Measurements from ENCODE around the gene FADS2.
A peak's percentile ranks its signal among the peaks of the same experiment; 100 is the strongest.
"Not testable (repeated sequence)": the region's sequence is repeated elsewhere in the genome, so short reads cannot be mapped to it uniquely, and the experiment has no call there.

Gene FADS2

GRCh38 chr11:61870541-61871031 lies 42.5 kb downstream of the FADS2 start:
- DNase-seq, result no peak

GRCh38 chr11:61871158-61871597 lies 43.1 kb downstream of the FADS2 start:
- peak; percentile 50 for DNase-seq

DNA sequence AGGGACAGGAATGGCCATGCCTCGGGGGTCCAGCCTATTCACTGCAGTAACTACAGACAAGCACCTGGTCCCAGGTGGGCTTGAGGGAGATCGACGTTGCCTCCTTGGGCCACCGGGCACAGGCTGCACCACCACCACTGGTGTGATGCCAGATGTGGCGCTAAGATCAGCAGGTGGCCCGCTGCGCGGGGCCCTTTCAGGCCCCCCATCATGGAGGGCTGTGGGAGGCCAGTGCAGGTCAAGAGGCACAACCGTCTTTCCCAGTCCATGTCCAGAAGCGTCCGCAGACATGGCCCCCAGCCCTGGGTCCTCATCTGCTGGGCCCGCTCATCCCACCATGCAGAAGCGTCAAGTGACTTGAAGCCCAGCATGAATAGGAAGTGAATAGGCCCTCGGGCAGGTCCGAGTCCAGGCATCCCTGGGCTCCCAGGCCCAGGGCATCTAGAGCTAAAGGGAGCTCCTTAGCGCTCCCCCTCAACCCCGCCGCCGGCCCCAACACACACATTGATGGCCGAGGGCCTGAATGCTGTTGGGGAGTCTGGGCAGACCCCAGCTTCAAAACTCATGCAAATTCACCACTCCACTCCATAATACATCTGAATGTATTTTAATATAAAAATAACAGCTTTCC lies 45.0 kb downstream of the FADS2 start:
- no peak for DNase-seq

GRCh38 chr11:61873588-61874376 lies 45.7 kb downstream of the FADS2 start:
- no peak for DNase-seq

DNA sequence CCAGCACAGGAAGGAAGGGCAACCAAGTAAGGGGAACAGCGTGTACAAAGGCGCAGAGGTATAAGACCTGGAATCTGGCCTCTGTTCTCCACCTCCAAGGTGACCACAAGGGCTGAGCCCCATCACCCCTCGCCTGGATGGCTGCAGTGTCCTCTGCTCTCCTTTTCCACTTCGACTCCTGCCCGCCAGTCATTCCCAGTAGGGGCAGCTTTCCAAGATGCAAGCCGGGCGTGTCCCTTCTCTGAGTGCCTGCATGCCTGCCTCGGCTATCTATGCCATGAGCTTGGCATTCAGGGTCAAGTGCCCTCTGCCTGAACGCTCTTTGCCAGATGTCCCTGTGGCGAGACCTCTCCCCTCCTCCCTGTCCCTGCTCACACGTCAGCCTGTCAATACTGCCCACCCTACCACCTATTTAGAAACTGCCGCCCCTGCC lies 46.3 kb downstream of the FADS2 start:
- DNase-seq, result no peak

- DNase-seq, result no peak
Measured at GRCh38 chr11:61874853-61875252, 46.8 kb downstream of the FADS2 start.

GRCh38 chr11:61875698-61876097 lies 47.6 kb downstream of the FADS2 start:
- no peak for DNase-seq

DNA sequence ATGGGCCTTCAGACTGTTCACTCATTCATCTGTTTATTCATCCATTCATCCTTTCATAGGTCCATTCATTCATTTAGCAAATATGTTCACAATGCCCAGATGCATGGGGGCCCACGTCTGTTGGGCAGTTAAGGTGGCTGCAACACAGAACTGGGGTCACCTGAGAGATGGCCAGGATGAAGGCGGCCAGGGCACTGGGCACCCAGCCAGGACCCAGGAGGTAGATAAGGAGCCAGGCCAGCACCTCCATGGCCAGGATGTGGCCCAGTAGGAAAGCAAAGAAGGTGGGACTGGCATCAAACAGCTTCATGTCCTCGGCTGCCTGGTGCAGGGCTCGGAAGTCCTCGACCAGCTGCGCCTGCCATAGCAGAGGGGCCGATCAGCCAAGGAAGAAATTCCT lies 51.1 kb downstream of the FADS2 start:
- no peak for DNase-seq

GRCh38 chr11:61880031-61880430 lies 51.9 kb downstream of the FADS2 start:
- no peak for DNase-seq

GRCh38 chr11:61880454-61880853 lies 52.4 kb downstream of the FADS2 start:
- no peak for DNase-seq

DNA sequence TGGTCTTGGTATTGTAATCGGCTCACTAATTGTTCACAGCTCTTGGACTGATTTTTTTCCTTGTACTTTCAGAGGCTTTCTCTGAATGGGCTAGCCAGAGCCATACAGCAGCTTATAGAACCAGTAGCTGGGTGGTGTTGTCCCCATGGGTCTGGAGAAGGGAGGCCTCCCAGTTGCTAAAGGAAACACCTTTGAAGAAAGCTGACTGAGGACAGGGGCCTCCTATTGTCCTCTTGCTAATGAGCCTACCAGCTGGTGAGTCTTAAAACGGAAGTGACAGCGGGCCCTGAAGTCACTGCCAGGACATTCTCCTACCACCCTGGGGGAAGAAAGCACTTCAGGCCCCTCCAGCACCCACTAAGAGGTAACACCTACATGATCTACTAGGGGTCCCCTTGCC lies 53.3 kb downstream of the FADS2 start:
- no peak for DNase-seq

- not testable (repeated sequence) for DNase-seq
Measured at GRCh38 chr11:61882267-61882666, 54.2 kb downstream of the FADS2 start.

GRCh38 chr11:61882879-61883278 lies 54.8 kb downstream of the FADS2 start:
- no peak for DNase-seq

GRCh38 chr11:61883327-61883726 lies 55.2 kb downstream of the FADS2 start:
- no peak for DNase-seq

DNA sequence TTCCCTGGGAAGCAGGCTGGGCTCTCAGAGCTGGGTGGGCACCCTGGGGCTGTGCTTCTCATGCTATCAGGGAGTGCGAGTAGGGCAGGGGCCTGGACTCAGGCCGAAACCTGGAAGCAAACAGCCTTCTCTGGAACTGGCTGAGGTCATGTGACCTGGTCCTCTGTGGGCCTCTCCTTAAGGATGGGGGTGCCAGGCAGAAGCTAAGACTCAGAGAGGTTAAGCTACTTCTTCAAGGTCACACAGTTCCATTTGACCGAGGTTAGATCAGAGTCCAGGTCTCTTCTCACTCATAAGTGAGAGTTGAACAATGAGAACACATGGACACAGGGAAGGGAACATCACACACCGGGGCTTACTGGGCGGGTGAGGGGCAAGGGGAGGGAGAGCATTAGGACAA lies 55.8 kb downstream of the FADS2 start:
- DNase-seq, result no peak

DNA sequence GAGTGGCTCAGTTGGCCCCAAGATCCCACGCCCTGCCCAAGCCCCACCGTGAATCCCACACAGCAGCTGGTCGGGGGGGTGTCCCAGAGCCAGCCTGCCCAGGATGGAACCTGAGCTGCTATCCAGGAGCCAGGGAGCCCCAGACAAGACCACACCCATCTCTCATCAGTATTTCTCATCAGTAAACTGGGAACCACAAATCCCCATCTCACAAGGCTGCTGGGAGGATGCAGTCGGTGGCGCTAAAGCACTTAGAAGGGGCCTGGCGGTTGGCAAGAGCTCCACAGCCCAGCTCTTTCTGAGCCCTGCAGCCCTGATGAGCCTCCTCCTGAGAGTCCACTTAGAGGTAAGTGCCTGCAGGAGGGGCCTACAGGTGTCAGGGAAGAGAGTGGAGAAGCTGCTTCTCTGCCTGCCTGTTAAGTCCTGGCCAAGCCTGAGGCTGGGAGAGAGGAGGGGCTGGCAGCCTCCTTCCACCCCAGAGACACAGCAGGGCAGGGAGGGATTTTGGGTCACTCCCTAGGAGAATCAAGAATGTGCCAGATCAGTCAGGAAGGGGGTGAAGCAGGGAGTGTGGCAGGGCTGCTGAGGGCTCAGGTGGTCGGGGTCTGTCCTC lies 57.2 kb downstream of the FADS2 start:
- no peak for DNase-seq

GRCh38 chr11:61885784-61886580 lies 57.9 kb downstream of the FADS2 start:
- DNase-seq, result no peak

DNA sequence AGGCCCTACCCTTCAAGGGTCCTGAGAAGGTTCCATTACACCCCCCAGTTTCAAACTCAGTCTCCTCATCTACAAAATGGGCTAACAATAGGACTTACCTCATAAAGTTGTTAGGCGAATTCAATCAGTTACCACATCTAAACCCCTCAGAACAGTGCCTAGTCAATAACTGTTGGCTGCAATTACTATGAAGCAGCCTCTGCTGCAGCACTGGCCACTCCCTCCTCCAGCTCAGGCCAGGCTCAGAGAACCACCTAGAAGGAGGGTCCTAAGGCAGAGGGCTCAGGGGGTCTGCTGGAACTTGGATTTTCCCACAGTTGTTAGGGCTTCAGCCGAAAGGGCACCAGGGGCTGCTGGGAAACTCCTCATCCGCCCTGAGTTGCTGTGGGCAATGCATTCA lies 58.5 kb downstream of the FADS2 start:
- no peak for DNase-seq

DNA sequence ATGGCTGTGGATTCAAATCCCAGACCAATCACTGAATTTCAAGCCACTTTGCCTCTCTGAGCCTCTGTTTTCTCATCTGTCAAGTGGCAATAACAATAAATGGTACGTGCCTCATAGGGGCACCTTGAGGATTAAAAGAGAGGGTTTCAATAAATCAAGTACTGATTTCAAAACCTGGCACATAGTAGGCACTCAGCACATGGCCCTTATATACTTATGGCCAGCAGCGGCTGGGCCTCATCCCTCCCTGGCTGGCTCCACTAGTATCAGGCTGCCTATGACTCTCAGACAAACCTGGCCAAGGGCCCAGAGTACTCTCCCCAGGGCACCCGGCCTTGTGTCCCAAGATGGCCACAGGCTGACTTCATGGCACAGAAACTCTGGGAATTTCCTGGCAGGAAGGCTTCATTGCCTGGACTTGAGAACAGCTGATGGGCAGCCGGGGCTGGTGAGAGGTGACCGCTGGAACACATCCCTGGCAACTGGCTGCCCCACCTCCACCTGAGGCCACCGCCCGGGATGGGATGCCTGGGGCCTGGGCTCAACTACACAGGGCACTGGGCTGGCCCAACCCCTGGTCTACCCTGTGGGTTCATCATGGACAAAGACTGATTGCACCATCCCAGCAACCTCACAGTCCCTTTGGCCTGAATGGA lies 59.9 kb downstream of the FADS2 start:
- DNase-seq, result no peak

GRCh38 chr11:61888590-61888989 lies 60.5 kb downstream of the FADS2 start:
- no peak for DNase-seq

- no peak for DNase-seq
Measured at GRCh38 chr11:61889831-61890230, 61.7 kb downstream of the FADS2 start.

GRCh38 chr11:61890529-61891330 lies 62.6 kb downstream of the FADS2 start:
- no peak for DNase-seq
